CMK (cell line): ENCODE data around the gene NSG1.
A peak's percentile ranks its signal among the peaks of the same experiment; 100 is the strongest.
"Not testable (repeated sequence)": the region's sequence is repeated elsewhere in the genome, so short reads cannot be mapped to it uniquely, and the experiment has no call there.

Experiments used
- DNase-seq: peaks from one replicate; pipeline ENCODE4 v3.0.0-alpha.2; 2010; ENCODE audit warnings: low read depth

The NSG1 gene

DNA sequence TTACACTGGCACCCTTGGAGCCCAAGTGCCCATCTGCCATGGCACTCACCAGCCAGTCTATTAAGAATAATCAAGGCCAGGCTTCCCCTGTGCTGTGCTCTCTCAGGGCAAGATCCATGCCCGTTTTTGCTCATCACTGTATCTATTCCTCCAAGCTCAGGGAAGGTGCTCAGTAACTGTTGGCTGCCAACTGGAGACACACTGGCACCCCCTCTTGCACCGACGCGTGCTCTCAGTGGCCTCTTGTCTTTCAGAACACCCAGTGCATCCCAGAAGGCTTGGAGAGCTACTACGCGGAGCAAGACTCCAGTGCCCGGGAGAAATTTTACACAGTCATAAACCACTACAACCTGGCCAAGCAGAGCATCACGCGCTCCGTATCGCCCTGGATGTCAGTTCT lies 30.1 kb downstream of the NSG1 start:
- no peak for DNase-seq

- no peak for DNase-seq
Observed at GRCh38 chr4:4417886-4418285, 31.0 kb downstream of the NSG1 start.

DNA sequence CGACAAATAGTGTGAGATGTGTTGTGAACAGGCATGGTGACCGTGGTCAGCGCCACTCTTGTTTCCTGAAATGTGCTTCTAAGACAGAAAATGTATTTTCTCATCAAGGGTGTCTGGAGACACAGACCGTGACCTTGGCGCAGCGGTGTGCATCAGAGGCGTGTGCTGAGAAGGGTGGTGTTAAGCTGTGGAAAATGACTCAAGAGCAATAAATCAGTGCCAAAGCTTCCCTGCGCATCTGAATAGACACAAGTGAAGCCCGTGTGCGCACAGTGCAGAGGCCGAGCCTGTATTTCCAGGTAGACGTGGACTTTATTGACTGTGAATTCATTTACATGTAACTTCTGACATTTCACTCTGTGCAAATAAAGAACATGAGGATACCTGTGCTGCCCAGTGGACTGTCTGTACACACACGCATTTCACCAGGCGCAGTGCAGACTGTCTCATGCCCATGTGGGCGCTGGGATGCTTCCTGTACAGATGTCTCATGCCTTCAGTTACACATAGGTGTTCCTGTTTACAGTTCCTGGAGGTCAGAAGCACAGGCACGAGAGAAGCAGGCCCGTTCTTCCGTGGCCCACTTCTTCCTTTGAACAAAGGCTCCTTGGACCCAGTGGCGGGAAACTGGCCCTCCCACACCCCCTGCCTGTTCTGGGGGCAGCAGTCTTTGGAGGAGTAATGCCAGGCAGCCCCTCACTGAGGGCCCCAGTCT lies 31.9 kb downstream of the NSG1 start:
- no peak for DNase-seq

DNA sequence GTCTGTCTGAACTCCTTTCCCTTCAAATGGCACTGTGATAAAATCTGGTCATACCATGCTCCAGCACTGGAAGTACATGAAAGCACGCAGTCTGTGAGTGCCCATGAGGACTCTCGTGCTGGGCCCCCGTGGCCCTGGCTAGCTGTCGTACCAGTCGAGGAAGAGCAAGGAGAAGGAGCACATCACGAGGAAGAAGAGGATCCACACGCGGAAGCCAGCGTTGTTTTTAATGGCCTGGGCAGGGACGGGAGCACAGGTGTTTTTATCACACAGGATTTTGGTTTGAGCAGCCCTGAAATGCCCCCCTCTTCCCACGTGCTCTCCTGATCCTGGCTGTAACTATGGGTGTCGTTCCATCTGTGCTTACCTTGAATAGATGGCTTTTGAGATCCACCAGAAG lies 33.0 kb downstream of the NSG1 start:
- DNase-seq, result no peak

- DNase-seq, result no peak
Observed at GRCh38 chr4:4420421-4420820, 33.5 kb downstream of the NSG1 start.

DNA sequence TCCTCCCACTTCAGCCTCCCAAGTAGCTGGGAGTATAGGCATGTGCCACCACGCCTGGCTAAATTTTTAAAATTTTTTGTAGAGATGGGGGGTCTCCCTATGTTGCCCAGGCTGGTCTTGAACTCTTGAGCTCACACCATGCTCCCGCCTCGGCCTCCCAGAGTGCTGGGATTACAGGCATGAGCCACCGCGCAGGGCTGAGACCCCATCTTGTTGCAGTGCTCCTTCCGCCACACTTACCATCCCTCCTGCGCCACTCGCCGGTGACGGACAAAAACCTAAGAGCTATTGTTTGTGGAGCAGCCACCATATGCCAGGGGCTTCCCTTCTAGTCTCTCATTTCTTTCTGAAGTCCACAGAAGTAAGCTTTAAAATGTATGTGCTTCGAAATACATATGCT lies 34.5 kb downstream of the NSG1 start:
- no peak for DNase-seq

DNA sequence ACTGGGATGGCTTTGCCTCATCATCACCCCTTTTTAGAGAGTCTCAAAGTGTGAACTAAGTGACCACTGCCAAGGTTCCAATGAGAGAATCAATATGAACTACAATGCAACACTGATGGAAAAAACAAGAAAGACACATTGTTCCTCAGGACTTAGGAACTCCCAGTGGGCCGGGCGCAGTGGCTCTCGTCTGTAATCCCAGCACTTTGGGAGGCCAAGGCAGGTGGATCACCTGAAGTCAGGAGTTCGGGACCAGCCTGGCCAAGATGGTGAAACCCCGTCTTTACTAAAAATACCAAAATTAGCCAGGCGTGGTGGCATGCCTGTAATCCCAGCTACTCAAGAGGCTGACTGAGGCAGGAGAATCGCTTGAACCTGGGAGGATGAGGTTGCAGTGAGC lies 35.2 kb downstream of the NSG1 start:
- DNase-seq, result not testable (repeated sequence)

- no peak for DNase-seq
Observed at GRCh38 chr4:4422856-4423499, 36.1 kb downstream of the NSG1 start.

GRCh38 chr4:4423706-4424498 lies 37.0 kb downstream of the NSG1 start:
- no peak for DNase-seq

DNA sequence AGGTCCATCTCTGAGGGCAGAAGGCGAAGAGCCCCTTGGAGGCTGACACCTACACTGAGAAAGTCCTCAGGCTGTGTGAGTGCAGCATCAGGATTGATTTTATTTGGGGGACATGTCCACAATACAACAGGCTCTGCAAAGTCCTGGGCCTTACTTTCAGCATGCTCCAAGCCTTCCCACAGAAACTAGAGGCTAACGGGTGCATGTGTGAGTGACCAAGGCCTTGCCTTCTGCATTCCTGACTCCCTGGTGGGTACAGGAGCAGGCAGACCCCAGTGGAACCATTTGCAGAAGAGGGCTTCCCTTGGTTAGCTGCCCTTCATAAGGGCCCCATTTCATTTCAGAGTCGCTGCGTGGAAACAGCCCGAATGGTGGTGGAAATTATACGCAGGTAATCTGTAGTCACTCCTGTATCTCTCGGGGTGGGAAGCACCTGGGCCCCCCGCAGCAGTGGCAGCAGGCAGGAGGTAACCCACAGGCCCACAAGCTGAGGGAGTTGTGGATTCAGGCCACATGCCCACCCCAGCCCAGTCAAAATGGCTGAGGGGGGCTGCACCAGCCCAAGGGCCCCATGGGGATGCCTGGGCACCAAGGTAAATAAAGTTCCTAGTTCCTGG lies 37.7 kb downstream of the NSG1 start:
- DNase-seq, result no peak

- no peak for DNase-seq
Observed at GRCh38 chr4:4425119-4425690, 38.3 kb downstream of the NSG1 start.

- DNase-seq, result no peak
Observed at GRCh38 chr4:4425696-4426095, 38.8 kb downstream of the NSG1 start.

GRCh38 chr4:4426511-4427120 lies 39.7 kb downstream of the NSG1 start:
- no peak for DNase-seq

DNA sequence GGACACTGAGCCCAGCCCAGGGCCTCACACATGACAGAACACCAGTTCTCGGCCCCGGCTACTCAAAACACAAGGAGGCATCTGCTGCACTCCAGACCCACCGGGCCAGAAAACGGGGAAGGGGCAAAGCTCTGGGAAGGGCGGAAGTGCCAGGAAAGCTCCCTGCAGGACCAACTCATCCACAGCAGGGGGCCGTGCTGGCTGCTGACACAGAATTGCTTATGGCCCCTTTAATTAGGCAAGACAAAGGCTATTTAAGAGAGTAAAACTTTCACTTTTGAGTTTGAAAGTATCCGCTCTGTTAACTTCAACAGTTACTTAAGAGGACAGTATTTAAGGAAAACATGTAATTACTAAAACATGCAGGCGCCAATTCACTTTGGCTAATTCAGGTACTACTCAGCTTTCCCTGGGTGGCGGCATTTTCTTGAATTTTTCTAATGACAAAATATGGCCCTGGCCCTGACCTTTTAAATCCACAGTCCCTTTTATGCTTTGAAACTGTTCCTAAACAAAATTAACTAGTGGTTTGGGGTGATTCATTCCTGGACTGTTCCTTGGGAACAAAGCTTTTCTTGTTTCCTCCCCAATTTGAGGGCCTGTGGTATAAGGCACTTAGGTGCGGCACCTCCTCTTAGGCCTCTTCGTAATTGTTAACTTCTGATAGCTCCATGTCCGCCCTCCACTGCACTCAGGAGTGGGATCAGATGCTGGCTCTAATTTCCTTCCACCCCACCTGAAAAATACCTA lies 40.4 kb downstream of the NSG1 start:
- DNase-seq, result no peak

GRCh38 chr4:4427886-4428285 lies 41.0 kb downstream of the NSG1 start:
- no peak for DNase-seq

- DNase-seq, result no peak
Observed at GRCh38 chr4:4428966-4429875, 42.3 kb downstream of the NSG1 start.

DNA sequence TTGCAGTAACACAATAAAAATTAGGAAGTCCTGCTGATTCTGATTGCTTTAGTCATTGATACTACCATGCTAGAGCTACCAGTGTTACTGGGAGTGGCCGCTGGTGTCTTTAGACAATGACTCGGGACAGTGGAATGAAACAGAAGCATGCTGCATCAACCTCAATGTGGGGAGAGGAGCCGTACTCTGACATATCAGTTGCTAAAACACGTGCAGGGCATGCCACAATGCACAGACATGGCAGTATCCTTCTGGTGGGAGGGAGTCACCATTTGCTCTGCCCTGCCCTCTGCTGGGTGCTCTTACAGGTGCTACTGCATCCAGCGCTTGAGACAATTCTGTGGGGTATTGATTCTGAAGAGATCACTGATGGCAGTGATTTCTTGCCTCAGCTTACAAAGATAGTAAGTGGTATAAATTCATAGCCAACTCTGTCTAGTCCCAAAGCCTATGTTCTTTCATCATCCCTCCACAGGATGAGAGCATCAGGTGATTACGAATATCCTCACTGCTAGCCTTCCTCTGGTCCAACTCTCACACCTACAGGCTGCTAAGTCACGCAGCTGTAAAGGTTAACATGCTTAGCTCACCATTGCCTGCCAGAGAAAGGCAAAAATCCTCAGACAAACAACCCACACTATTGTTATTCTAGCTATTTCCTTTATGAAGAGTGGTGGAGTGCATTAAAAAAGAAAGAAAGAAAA lies 43.7 kb downstream of the NSG1 start:
- DNase-seq, result peak; percentile 34

DNA sequence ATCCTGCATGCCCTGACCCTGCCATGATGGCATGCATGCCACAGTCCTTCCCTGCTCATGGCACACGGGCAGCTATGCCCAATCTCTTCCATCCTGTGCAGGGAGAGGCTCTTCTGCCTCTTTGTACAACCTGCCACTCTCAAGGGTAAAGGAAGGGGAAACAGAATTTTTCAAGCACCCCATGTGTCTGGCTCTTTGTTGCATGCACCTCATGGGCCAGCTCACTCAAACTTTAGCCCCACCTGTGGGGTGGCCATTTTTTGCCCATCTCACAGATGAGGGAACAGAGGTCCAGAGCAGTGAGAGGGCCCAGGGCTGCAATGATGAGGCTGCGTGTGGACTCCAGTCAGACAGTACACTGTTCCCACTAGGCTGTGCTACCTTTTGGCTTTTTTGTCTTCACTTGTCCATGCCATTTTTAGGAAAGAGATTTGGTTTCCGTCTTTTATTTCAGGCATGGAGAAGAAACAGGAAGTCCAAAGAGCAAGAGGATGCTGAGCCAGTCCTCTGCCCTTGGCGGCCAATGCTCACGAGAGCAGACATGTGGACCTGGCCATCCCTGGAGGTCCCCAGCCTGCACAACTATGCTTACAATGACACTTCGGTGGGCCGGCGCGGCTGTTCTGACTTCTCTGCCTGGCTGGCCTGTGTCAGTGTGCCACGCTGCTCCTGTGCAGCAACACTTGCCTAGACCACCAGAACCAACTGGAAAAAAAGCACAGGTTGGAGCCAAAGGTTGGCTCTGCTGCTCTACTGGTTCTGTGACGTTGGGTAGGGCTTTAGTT lies 45.6 kb downstream of the NSG1 start:
- no peak for DNase-seq

- no peak for DNase-seq
Observed at GRCh38 chr4:4433941-4434340, 47.0 kb downstream of the NSG1 start.
